ENCODE measurements around the gene BBLN.
"Not testable (repeated sequence)": the region's sequence is repeated elsewhere in the genome, so short reads cannot be mapped to it uniquely, and the experiment has no call there.

BBLN gene, protein sequence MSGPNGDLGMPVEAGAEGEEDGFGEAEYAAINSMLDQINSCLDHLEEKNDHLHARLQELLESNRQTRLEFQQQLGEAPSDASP

DNA sequence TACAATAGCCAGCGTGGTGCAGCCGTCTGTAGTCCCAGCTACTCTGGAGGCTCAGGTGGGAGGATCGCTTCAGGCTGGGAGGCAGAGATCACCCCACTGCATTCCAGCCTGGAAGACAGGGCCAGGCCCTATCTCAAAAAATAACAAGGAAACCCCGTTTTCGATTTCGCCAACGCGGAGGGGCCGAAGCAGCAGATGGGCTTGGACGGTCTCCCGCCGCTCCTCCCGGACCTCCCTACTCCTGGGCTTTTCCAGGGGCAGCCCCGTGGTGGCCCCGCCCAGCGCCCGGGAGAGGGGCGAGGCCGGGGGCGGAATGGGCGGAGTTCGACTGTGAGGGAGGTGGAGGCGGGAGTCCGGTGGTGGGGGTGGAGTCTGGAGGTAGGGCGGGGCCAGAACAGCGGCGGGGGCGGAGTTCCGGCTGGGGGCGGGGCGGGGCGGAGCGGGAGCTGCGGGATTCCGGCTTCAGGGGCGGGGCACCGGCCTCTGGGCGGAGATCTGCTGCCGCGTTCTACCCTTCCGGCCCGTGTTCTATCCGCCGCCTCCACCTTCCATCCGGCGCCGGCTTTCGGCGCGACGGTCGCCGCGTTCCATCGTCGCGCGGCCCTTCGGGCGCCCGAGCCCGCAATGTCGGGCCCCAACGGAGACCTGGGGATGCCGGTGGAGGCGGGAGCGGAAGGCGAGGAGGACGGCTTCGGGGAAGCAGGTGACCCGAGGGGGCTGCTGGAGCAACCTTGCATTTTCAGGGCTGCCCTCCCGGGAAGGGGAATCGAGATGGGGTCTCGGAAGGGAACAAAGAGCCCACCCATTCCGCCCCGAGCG, at the start of gene BBLN:
Gene BBLN, plus strand, starts transcription at position 482 of the 819 bp plus-strand sequence. Its CDS starts 143 bp downstream, at position 625.
- peak; percentile 64 for DNase-seq

DNA sequence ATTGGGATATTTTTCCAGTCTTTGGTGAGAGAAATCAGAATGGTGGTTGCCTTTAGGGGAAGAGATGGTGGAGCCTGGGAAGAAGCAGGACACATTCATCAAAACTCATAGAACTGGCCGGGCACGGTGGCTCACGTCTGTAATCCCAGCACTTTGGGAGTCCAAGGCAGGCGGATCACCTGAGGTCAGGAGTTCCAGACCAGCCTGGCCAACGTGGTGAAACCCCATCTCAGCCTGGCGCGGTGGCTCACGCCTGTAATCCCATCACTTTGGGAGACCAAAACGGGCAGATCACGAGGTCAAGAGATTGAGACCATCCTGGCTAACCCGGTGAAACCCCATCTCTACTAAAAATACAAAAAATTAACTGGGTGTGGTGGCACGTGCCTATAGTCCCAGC, 48.3 kb upstream of the BBLN start:
- DNase-seq: not testable (repeated sequence)

DNA sequence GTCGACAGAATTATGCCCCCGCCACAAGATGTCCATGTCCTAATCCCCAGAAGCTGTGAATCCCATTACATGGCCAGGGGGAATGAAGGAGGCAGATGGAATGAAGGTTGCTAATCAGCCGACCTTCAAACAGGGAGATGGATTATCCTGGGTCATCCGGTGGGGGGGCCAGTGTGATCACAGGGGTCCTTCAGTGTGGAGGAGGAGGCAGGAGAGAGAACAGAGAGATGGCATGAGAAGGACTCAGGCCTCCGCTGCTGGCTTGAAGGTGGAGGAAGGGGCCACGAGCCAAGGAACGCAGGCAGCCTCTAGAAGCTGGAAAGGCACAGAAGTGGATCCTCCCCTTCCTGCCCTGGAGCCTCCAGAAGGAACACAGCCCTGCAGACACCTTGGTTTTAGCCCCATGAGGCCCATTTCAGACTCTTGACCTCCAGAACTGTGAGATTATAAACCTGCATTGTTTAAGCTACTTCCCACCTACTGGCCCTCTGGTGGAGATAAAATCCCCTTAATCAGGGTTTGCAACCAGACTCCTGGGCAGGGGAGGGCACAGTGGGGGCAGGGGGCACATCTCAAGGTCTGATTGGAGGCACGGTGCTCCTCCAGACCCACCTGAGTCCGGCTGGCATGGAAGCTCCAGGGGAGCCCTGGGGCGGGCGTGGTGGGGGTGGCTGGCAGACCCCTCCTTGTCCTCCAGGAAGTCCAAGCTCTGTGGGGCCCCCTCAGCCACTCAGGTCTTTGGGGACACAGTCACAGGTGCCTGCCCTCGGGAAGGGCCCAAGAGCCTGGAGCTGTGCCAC, 46.3 kb upstream of the BBLN start:
- DNase-seq: no peak

DNA sequence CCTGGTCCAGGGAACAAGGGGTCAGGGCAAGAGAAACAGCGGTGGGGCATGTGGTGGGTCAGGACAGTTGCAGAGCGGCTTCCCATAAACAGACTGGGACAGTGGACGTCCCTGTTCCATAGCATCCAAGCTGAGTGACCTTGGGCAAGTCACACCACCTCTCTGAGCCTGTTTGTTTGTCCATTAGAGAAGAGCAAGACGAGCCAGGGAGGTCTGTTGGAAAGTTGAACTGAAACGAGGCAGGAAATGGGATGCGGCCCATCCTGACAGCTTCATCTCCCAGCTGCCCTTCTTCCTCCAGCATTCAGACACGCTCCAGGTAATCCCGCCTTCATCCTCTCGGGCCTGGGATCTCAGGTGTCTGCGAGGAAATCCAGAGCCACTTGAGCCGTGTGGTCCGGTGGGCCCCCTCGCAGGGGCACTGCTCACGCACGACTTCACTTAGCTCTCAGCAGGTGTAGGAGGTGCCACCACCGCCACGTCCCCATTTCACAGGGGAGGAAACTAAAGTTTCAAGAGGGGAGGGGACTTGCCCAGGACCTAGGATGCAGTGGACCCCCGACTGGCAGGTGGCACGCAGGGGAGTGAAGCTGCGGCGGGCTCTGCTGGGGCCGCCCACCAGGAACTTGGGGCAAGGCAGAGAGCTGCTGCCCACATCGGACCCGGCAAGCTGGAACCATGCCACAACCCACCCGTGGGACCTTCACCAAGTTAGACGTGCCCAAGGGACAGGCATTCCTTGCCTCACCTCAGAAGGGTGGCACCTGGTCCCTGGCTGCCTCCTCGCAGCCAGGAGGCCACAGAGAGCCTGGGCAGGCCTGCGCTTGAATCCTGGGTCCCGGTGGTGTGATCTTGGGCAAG, 45.5 kb upstream of the BBLN start:
- DNase-seq: no peak

DNA sequence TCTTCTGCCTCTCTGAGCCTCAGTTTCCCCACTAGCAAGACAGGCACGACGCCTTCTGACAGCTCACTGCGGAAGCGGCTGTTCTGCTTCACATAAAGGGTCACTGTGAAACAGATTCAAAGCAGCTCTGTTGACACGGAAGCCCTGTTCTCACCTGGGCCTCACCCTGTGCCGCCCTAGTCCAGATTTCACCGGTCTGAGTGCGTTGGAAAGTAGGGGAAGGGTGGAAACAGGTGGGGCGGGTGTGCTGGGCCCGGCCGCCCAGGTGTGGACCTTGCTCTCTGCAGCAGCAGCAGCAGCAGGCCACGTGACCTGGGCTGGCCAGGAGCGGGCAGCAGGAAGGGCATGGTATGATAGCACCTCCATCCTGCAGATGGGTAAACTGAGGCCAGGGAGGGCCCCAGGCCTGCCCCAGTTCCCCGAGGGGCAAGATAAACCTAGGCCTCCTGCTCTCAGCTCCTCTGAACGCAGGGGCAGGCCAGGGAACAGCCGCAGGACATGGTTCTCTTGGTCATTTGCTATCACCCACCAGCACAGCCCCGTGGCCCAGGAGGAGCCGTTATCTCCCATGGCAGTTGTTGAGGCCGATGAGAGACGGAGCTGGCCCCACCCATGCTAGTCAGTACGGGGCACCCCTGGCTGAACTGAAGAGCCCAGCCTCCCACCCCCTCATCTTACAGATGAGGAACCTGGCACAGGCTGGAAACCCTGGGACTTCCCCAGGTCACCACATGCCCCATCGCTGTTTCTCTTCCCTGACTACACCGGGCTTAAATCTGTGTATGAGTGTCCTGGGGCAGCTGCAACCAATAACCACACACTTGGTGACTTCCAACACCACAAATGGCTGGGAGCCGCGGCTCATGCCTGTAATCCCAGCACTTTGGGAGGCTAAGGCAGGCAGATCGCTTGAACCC, 44.6 kb upstream of the BBLN start:
- no peak for DNase-seq

DNA sequence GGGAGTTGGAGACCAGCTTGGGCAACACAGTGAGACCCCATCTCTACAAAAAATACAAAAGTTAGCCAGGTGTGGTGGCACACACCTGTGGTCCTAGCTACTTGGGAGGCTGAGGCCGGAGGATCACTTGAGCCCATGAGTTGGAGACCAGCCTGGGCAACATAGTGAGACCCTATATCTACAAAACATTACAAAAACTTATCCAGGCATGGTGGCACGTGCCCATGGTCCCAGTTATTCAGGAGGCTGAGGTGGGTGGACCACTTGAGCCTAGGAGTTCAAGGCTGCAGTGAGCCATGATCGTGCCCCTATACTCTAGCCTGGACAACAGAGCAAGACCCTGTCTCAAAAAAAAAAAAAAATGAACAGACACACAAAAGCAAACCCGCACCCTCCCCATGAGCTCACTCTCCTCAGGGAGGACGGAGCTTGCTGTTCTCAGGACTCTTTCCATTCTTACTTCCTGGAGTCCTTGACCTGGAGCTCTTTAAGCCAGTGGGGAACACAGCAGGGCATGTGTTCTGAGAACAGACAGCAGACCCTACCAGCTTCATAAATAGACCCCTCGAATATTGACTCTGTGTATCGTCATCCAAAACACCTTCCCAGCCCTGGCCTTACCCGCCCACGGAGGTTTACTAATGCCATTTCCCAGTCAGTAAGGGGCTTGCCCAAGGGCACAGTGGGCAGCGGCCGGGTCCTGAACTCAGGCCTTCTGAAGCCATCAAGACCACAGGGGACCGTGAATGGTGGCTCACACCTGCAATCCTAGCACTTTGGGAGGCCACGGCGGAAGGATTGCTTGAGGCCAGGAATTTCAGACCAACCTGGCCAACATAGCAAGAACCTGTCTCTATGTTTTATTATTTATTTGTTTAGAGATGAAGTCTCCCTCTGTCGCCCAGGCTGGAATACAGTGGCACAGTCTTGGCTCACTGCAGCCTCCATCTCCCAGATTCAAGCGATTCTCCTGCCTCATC, 43.7 kb upstream of the BBLN start:
- DNase-seq: no peak

DNA sequence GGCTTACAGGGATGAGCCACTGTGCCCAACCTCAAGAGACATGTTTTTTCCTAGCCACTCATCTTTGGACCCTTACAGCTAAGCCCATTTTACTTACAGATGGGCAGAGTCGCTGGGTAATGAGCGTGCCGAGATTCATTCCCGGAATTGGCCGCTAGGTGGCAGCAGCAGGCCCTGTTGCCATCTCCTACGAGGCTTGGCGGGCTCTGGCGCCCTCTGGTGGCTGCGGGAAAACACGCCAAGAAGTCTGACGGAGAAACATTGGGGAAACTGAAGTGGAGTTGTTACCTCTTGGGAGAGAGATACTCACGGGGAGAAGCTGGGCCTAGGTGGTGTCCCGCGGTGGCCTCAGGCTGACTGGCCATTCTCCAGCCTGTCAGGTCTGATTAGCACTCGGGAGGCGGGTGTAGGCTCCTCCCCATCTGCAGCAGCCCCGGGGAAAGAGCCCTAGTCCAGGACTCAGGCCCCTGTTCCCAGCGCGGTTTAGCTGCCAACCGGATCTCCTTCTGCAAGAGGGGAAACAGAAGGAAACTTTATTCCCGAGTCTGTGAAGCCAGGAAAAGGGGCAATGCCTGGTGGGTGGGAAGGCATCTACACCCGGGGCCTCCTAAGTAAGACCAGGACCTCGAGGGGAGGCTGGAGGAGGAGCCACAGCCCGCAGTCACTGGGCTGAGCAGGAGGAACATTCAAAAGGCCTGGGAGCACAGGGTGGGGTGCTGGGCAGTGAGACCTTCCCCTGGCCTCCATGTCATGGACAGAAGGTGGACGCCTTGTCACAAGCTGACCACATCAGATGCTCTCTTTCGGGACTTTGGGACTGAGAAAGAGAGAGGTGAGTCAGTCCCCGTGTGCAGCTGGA, 42.2 kb upstream of the BBLN start:
- peak; percentile 15 for DNase-seq

DNA sequence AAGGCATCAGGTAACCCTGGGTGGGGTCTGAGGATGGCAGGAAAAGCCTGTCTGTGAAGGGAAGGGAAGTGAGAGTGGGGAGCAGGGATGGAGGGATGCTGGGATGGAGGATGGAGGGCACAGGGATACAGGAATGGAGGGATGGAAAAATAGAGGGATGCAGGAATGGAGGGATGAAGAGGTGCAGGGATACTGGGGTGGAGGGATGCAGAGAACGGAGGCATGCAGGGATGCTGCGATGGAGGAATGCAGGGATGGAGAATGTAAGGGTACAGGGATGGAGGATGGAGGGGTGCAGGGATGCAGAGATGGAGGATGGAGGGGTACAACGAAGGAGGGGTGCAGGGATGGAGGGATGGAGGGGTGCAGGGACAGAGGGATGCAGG, 41.6 kb upstream of the BBLN start:
- DNase-seq: no peak

DNA sequence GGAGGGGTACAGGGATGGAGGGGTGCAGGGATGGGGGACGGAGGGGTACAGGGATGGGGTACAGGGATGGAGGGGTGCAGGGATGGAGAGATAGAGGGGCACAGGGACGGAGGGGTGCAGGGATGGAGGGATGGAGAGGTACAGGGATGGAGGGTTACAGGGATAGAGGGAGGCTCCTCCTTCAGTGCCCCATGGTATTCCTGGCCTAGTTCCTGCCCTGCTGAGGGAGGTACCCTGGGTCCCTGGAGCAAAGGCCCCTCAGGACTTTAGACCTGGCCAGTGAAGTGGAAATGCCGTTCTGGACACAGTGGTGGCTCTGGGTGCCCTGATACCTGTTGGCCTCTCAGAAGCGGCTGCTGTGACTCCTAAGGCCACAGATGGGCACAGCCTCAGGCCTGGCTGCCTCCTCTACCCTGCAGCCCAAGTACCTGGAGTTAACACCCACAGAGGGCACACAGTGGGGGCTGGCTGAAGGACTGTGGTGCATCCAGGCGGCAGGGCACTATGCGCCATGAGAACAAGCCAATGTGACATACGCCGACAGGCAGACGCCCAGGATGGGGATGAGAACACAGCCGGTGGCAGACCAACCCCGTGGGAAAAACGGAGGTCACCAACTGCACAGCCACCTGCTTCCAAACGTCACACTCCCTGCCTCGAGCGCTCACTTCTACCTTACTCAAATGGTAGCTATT, 40.9 kb upstream of the BBLN start:
- no peak for DNase-seq

DNA sequence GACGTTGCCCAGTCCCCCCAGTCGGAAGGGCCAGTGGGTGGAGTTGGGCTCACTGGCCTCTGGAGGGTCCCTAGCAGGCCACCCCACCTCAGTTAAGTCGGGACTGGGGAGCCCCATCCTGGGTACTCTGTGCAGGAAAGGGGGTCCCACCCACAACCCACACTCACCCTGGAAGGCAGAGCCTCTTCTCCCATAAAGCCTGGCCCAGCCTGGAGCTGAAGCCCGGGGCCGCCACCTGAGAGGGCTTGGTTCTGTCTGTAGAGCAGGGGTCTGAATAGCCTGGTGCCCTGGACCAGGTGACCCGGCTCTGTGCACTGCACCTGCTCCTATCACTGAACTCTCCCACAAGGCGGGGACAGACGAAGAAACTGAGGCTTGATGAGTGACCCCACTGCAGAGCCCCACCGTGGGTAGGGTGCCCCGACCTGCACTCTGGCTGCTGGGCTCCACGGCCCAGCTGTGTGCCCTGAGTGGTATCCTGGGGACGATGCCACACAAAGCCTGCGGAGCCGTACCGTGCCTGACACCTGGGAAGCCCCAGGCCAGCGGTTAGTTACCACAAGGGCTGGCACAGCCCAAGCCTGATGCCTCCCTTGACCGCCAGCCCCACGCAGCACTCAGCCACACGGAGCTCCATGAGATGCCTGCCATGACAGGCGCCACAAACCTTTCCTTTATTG, 39.9 kb upstream of the BBLN start:
- no peak for DNase-seq

DNA sequence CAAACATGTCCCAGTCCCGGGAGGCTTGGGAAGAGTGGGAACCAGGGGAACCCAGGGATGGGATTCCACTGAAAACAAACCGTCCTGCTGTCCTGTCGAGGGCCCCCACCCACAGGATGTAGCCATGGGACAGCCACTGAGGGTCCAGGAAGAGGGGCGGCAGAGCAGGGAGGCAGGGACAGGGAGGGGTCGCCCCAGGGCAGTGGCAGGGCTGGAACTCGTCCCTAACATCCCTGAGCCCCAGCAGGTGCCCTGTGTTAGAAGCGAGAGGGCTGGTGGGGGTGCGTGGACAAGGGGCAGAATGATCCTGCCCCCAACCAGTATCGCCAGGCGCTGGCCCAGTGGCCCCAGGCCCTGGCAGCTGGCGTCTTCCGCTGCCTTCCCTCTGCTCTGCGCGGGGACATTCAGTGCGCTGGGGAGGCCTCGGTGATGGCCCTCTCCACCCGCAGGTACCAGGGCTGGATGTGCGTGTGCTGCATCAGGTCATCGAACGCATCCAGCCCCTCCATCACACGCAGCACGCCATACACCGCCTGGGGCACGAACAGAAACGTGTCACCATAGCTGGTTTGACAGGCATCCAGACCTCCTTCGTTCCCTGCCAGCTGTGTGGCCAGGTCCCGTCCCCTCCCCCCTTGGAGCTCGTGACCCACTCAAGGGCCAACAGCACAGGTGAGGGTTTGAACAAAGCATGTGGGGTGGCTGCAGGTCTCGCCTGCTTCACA, 39.2 kb upstream of the BBLN start:
- DNase-seq: no peak

DNA sequence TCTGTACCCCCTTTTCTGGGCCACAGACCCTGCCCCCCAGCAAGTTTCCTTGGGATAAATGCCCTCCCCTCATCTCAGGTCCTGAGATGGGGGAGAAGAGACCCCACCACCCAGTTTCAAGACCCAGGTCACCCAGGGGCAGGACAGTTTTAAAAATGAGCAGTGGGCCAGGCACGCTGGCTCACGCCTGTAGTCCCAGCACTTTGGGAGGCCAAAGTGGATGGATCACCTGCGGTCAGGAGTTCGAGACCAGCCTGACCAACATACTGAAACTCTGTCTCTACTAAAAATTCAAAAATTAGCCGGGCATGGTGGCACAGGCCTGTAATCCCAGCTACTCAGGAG, 38.6 kb upstream of the BBLN start:
- no peak for DNase-seq

DNA sequence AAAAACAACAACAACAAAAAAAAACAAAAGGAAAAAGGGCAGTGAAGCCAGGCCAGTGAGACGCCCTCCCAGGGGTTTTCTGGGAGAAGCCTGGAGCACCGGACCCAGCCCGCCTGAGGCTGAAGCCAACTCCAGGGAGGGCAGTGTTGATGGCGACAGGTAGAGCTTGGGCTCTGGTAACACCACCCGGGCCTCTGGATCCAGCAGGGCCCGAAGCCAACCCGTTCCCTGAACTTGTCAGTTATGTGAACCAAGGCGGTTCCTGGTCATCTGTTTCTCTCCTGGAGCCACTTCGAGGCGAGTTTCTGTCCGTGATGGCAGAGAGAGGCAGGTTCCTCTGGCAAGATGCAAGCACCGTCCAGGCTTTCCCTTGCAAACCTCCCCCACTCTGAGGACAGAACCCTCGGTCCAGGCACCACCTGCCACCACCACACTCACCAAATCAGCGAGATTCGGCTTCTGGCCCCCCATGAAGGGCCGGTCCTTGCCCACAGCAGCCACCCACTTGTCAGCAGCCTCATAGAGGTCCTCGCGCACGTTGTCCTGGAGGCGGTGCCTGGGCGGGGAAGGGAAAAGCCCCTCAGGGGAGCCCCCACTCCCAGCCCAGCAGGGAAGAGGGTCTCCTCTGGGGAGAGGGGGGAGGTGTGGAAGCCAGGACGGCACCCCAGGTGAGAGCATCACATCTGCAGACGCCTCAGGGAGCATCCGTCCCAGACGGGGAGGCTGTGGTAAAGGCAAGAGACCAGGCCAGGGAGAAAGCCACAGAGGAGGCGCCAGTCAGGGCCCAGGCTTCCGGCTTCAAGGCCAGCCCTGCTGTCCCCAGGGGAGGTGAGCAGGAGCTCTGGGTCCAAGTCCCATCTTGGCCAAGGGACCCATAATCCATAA, 37.9 kb upstream of the BBLN start:
- DNase-seq: no peak

DNA sequence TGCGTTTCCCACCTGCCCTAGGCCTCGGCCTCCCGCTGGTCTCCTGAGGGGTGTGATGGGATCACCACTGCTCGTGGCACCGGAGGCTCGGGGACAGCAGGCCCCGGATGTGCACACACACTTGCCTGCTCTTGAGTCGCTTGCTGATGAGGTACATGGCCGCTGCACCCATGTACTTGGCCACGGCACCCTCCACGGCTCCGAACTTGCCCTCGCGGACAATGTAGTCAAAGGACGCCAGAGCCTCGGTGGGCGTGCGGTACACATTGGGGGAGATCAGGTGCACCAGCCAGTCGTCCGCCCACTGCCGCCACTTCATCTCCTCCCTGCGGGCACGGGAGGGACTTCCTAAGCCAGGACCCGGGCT, 37.3 kb upstream of the BBLN start:
- DNase-seq: no peak

DNA sequence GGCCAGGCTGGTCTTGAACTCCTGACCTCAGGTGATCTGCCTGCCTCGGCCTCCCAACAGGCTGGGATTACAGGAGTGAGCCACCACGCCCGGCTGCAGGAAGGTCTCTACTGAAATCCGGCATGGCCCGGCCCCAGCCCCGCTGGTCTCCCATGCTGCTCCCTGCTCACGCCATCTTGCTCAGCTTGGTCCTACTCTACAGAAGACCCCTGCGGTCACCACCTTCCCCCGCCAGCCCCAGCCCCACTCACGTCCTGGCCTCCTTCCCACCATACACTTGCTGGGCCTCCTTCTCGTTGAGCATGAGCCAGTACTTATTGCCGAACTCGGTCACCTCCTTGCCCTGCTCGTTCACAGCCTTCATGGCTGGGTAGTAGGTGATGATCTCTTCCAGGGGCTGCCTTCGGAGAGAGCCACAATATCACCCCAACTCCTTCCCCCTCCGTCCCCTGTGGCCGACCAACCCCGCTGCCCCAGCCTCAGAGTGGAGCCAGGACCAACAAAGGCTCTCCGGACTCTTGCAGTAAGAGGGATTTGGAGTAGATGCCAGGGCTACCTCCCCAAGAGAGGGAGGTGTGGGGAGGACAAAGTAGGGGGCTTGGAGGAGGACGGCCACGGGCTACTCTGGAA, 36.5 kb upstream of the BBLN start:
- DNase-seq: no peak

DNA sequence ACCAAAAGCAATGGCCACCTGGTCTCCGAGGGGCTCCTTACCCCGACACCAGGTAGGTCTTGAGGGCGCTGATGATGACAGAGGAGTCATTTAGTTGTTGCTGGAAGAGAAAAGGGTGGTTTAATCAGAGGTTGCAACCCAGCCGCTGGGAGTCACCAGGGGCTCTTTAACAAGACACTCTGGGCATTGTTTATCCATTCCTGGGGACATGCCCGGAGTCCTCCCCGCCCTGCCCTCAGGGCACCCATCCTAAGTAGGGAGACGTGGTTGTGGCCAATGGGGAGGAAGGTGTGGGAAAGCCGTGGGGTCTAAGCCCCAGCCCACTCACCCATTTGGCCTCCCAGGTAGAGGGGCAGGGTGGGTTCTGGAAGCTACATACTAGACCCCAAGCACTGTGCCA, 35.6 kb upstream of the BBLN start:
- DNase-seq: no peak

All from NCI-H446 treated with DMSO at 0.1 percent for 48 hours (cell line).